OCI-LY1 (cell line): ENCODE data around the gene TBC1D8.

Source experiments
- H2AFZ ChIP-seq: fragments of 200-600 bp; sonication (generic), shearing (Covaris generic); 2 replicates; pipeline ENCODE4 v1.6.0; 2014; ENCODE audit warnings: antibody characterized with exemption, mild to moderate bottlenecking, low read length
- H3F3A ChIP-seq: fragments of 200-600 bp; sonication (generic), shearing (Covaris generic); 2 replicates; pipeline ENCODE4 v1.6.0; 2014; ENCODE audit warnings: mild to moderate bottlenecking, antibody characterized with exemption, low read length, moderate library complexity; ENCODE audit not compliant: insufficient read depth
- H3K27ac ChIP-seq: fragments of 200-600 bp; sonication (generic); 2 replicates; pipeline ENCODE4 v1.5.1; 2014; ENCODE audit warnings: low read length, mixed run types, mild to moderate bottlenecking, low read depth; ENCODE audit not compliant: poor library complexity, severe bottlenecking
- H3K27me3 ChIP-seq: fragments of 200-600 bp; sonication (generic); 2 replicates; pipeline ENCODE4 v1.6.0; 2014; ENCODE audit warnings: antibody characterized with exemption, mild to moderate bottlenecking, low read length, moderate library complexity; ENCODE audit not compliant: insufficient read depth
- H3K36me3 ChIP-seq: fragments of 200-600 bp; sonication (generic); 2 replicates; pipeline ENCODE4 v1.6.1; 2014; ENCODE audit warnings: mild to moderate bottlenecking, antibody characterized with exemption, low read length, moderate library complexity, mixed read lengths; ENCODE audit not compliant: insufficient read depth
- H3K4me1 ChIP-seq: fragments of 200-600 bp; sonication (generic); 2 replicates; pipeline ENCODE4 v1.5.1; 2014; ENCODE audit warnings: mild to moderate bottlenecking, low read length, moderate library complexity; ENCODE audit not compliant: insufficient read depth, severe bottlenecking
- H3K4me2 ChIP-seq: fragments of 200-600 bp; sonication (generic), shearing (Covaris generic); 2 replicates; pipeline ENCODE4 v1.6.1; 2014; ENCODE audit warnings: low read length
- H3K4me3 ChIP-seq: fragments of 200-600 bp; sonication (generic); 2 replicates; pipeline ENCODE4 v1.5.1; 2014; ENCODE audit warnings: low read length, low read depth, mild to moderate bottlenecking, mixed read lengths; ENCODE audit not compliant: poor library complexity, severe bottlenecking
- H3K79me2 ChIP-seq: fragments of 200-600 bp; shearing (Covaris generic); 2 replicates; pipeline ENCODE4 v1.6.1; 2016; ENCODE audit warnings: mixed run types, low read length, mixed read lengths; ENCODE audit not compliant: insufficient read depth
- H3K9ac ChIP-seq: fragments of 200-600 bp; sonication (generic), shearing (Covaris generic); 2 replicates; pipeline ENCODE4 v1.6.1; 2014; ENCODE audit warnings: mild to moderate bottlenecking, low read length, mixed read lengths
- H3K9me2 ChIP-seq: fragments of 200-600 bp; sonication (generic), shearing (Covaris generic); 2 replicates; pipeline ENCODE4 v1.6.1; 2014; ENCODE audit warnings: low read depth, mild to moderate bottlenecking, low read length, mixed read lengths
- H3K9me3 ChIP-seq: fragments of 200-600 bp; shearing (Covaris generic); 2 replicates; pipeline ENCODE4 v1.6.1; 2014; ENCODE audit warnings: low read length, mixed read lengths
- H4K20me1 ChIP-seq: fragments of 200-600 bp; sonication (generic), shearing (Covaris generic); 2 replicates; pipeline ENCODE4 v1.6.0; 2016; ENCODE audit warnings: mild to moderate bottlenecking, low read length; ENCODE audit not compliant: insufficient read depth
- CTCF ChIP-seq: fragments of 200-600 bp; sonication (generic), shearing (Covaris generic); IDR thresholded peaks from 2 replicates; pipeline ENCODE4 v1.5.1; 2017; ENCODE audit warnings: mild to moderate bottlenecking, antibody characterized with exemption, low read length, moderate library complexity, mixed read lengths
- EZH2 ChIP-seq: fragments of 200-600 bp; sonication (generic), shearing (Covaris generic); IDR thresholded peaks from 2 replicates; pipeline ENCODE4 v1.8.0; 2017; ENCODE audit warnings: borderline replicate concordance, mixed run types, mild to moderate bottlenecking, antibody characterized with exemption, low read length, moderate library complexity, mixed read lengths

The TBC1D8 gene

GRCh38 chr2:101022221-101022620, 129.0 kb downstream of the TBC1D8 start:
- Histone ChIP-seq H3K4me1 (no peaks in the 10 kb centered on the region), H3K27ac (no peak overlapping the region), H3K79me2 (no peaks in the 10 kb centered on the region), H3K36me3 (peaks cover 10% of the 10 kb centered on the region; the same call in 1 of the 2 replicates), H3K27me3 (no peaks in the 10 kb centered on the region), H3K4me3 (no peak overlapping the region), H3K9me3 (no peaks in the 10 kb centered on the region), H4K20me1 (no peaks in the 10 kb centered on the region), H3F3A (no peaks in the 10 kb centered on the region), H3K9me2 (no peaks in the 10 kb centered on the region), H3K9ac (no peak overlapping the region), H2AFZ (no peak overlapping the region), H3K4me2 (no peak overlapping the region)
- TF ChIP-seq CTCF (no peak), EZH2 (no peak)

- no peak overlapping the region for H3K4me3 ChIP-seq
- no peaks in the 10 kb centered on the region for H3K79me2 ChIP-seq
- H3K9me2 ChIP-seq = no peaks in the 10 kb centered on the region
- H3F3A ChIP-seq = no peaks in the 10 kb centered on the region
- TF ChIP-seq EZH2 = no peak
- no peak for TF ChIP-seq CTCF
- no peak overlapping the region for H3K27ac ChIP-seq
- H4K20me1 ChIP-seq = no peaks in the 10 kb centered on the region
- H3K27me3 ChIP-seq = no peaks in the 10 kb centered on the region
- H3K9ac ChIP-seq = no peak overlapping the region
- 0 out of 2 replicates have a peak, but pooled peaks cover 6% of the 10 kb centered on the region for H3K9me3 ChIP-seq
- H3K36me3 ChIP-seq = peaks cover 23% of the 10 kb centered on the region
- H2AFZ ChIP-seq = no peak overlapping the region
- no peak overlapping the region for H3K4me2 ChIP-seq
- no peaks in the 10 kb centered on the region for H3K4me1 ChIP-seq
Measured at GRCh38 chr2:101018934-101019333, 132.2 kb downstream of the TBC1D8 start.

- H2AFZ ChIP-seq = no peak overlapping the region
- no peak overlapping the region for H3K4me2 ChIP-seq
- H3F3A ChIP-seq = no peaks in the 10 kb centered on the region
- TF ChIP-seq CTCF = no peak
- no peak for TF ChIP-seq EZH2
- H3K36me3 ChIP-seq = peaks cover 29% of the 10 kb centered on the region
- H3K9me2 ChIP-seq = no peaks in the 10 kb centered on the region
- no peaks in the 10 kb centered on the region for H3K79me2 ChIP-seq
- H3K27me3 ChIP-seq = no peaks in the 10 kb centered on the region
- 0 out of 2 replicates have a peak, but pooled peaks cover 6% of the 10 kb centered on the region for H3K9me3 ChIP-seq
- no peaks in the 10 kb centered on the region for H4K20me1 ChIP-seq
- no peak overlapping the region for H3K9ac ChIP-seq
- H3K27ac ChIP-seq = no peak overlapping the region
- H3K4me3 ChIP-seq = no peak overlapping the region
- H3K4me1 ChIP-seq = no peaks in the 10 kb centered on the region
Measured at GRCh38 chr2:101017371-101017770, 133.8 kb downstream of the TBC1D8 start.
